GM18520 (cell line): Measurements from ENCODE around the gene DDX21.
A peak's percentile ranks its signal among the peaks of the same experiment; 100 is the strongest.
"Not testable (repeated sequence)": the region's sequence is repeated elsewhere in the genome, so short reads cannot be mapped to it uniquely, and the experiment has no call there.

Source experiments
- ATAC-seq: cut with Tn5 transposase; IDR thresholded peaks from one replicate; pipeline ENCODE4 v1.9.1; 2021; ENCODE audit not compliant: unreplicated experiment

Gene DDX21

GRCh38 chr10:68987611-68988010 lies 31.6 kb downstream of the DDX21 start:
- no peak for ATAC-seq

- peak; percentile 71 for ATAC-seq
Observed at GRCh38 chr10:68988530-68989316, 32.8 kb downstream of the DDX21 start, which contains the start of gene KIFBP. Gene KIFBP, plus strand, starts transcription at chr10:68988803. Its CDS starts 30 bp downstream, at chr10:68988833.

DNA sequence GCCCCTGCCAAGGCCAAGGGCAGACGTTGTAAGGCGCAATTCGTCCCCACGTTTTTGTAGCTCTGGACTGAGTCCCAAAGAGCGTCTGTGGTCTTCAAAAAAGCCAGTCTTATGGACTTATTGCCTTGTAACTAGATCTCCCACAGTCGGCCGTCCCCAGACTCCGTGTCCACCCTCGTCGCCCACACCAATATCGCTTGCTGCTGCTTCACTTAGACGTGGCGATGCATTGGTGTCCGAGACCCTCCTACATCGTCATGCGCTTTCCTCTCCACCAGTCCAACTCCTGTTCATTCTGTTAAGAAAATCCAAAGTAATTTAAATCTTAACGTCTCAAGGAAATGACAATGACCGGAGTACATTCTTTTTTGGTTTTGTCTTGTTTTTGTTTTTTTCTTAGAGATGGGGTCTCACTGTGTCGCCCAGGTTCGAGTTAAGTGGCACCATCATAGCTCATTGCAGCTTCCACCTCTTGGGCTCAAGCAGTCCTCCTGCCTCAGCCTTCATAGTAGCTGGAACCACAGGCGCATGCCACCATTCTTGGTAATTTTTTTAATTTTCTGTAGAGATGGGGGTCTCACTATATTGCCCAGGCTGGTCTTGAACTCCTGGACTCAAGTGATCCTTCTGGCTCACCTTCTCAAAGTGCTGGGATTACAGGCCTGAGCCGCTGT lies 33.5 kb downstream of the DDX21 start:
- no peak for ATAC-seq

GRCh38 chr10:68992636-68993440 lies 36.9 kb downstream of the DDX21 start:
- no peak for ATAC-seq

- no peak for ATAC-seq
Observed at GRCh38 chr10:68997211-68997610, 41.2 kb downstream of the DDX21 start.

DNA sequence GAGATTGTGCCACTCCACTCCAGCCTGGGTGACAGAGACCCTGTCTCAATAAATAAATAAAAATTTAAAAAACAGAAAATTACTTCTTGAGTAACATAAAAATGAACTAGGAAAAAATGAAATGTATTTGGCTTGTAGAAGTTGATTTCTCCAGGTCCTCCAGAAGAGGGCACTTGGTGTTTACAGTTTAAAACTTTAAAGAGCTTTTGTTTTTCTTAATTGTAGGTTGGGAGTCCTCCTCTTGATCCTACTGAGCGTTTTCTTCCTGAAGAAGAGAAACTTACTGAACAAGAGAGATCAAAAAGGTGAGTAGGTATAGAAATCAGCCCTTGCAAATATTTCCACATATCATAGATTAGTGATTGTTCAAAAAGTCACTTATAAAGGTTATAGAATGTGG lies 48.9 kb downstream of the DDX21 start:
- no peak for ATAC-seq

DNA sequence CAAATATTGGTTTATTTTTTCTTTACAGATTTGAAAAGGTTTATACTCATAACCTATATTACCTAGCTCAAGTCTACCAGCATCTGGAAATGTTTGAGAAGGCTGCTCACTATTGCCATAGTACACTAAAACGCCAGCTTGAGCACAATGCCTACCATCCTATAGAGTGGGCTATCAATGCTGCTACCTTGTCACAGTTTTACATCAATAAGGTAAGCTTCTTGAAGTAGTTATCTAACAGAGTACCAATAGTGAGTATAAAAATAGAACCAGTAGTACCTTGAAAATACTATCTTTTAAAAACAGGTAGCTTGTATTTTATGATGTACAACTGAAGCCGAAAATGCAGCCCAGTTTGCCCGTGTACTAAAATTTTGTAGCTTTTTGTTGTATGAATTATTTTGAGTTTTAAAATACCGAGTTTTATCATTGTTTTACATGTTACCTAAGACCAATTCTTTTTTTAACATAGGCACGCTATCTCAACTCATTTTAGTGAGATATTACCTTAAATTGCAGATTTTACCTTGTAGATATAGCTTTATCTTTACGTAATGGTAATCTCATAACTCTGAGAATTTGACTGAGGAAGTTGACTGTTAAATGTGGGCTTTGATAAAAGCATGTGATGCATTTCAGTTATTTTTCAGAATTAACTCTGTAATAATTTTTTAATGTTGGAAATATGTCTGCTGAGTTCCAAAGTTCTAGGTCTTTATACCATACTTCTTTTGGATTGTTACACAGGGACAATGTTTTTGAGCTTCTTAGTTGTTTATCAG lies 49.9 kb downstream of the DDX21 start:
- no peak for ATAC-seq

DNA sequence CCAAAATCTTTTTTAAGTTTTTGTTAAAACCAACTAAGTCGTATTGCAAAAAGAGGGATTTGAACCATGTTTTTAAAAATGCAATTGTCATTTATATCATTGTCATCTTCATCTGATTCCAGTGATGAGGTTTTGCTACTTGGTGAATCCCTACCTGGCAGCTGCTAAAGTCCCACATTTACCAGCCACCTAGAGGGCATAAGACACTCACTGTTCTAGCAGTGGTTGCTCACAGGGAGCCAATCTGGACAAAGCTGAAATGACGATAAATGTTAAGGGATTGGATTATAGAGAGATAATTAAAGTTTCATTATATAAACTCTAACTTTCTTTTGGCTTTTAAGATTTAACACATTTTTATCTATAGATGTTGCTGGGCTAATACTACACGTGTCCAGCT lies 51.3 kb downstream of the DDX21 start:
- ATAC-seq, result no peak

DNA sequence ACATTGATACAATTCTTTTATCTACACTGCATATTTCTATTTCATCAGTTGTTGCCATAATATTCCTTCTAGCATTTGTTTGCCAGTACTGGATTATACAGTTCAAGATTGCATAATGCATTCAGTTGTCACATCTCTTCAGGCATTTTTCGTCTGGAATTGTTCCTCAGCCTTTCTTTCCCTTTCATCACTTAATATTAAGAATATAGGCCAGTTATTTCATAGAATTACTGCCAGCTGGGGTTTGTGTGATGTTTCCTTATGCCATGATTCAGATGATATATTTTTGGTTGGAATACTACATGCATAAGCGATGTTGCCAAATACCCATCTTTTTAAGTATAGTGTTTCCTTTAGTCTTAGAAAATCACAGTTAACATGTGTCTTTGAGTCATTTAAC lies 53.4 kb downstream of the DDX21 start:
- no peak for ATAC-seq

GRCh38 chr10:69010151-69010640 lies 54.2 kb downstream of the DDX21 start:
- ATAC-seq, result no peak

DNA sequence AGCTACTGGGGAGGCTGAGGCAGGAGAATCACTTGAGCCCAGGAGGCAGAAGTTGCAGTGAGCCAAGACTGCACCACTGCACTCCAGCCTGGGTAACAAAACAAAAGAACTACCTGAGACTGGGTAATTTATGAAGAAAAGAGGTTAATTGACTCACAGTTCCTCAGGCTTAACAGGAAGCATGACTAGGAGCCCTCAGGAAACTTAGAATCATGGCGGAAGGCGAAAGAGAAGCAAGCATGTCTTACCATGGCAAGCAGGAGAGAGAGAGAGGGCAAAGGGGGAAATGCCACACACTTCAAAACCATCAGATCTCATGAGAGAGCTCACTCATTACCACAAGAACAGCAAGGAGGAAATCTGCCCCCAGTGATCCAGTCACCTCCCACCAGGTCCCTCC lies 56.8 kb downstream of the DDX21 start:
- not testable (repeated sequence) for ATAC-seq

DNA sequence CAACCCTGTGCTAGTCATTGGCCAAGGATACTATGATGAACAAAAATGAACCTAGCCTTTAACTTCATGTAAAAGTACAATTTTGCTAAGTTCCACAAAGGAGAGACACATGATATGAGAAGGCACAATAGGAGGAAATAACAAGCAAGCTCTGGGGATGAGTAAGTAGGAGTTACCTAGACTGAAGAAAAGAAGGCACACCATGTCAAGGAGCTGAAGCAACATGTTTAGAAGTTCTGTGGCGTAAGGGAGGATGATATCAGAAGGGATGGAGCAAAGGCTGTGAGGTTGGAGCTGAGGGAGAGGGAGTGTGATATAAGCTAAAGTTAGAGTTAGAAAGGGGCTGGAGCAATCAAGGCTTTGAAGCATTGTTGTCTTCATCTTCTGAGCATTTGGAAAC lies 58.2 kb downstream of the DDX21 start:
- no peak for ATAC-seq

DNA sequence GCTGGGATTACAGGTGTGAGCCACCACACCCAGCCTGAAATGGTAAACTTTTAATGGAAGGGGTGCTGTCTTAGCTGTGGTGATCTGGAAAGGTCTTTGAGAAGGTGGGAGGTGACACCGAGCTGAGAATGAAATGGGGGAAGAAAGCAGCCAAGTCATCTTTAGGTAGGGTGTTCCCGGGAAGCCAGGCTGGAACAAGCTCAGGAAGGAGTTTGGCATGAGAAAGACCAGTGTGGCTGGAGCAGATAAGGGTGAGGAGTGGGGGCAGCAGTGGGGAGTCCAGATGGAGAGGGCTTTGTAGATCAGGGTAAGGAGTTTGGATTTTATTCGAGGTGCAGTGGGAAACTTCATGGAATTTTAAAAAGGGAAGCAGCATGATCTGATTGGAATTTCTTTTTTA lies 62.6 kb downstream of the DDX21 start:
- no peak for ATAC-seq

- no peak for ATAC-seq
Observed at GRCh38 chr10:69022611-69023010, 66.6 kb downstream of the DDX21 start.

GRCh38 chr10:69025370-69025896 lies 69.5 kb downstream of the DDX21 start:
- no peak for ATAC-seq

- no peak for ATAC-seq
Observed at GRCh38 chr10:69033256-69033655, 77.3 kb downstream of the DDX21 start.
